HEK293 (cell line): ENCODE measurements around the gene C11orf98.

Source experiments
- ATF2 ChIP-seq: fragments of 450-650 bp; formaldehyde crosslinking; IDR thresholded peaks from 2 replicates; pipeline ENCODE4 v1.5.1; 2016; ENCODE audit warnings: missing biosample characterization, missing genetic modification characterization, low read depth
- CTCF ChIP-seq: fragments of 450-650 bp; formaldehyde crosslinking; IDR thresholded peaks from 2 replicates; pipeline ENCODE4 v1.5.1; 2016; ENCODE audit warnings: missing biosample characterization, missing genetic modification characterization
- KLF16 ChIP-seq: fragments of 450-650 bp; formaldehyde crosslinking; IDR thresholded peaks from 2 replicates; pipeline ENCODE4 v1.5.1; 2017; ENCODE audit warnings: missing biosample characterization, missing genetic modification characterization
- REPIN1 ChIP-seq: fragments of 450-650 bp; formaldehyde crosslinking; IDR thresholded peaks from 2 replicates; pipeline ENCODE4 v1.5.1; 2017; ENCODE audit warnings: missing biosample characterization, missing genetic modification characterization, low read depth
- ZFP69B ChIP-seq: fragments of 450-650 bp; formaldehyde crosslinking; IDR thresholded peaks from 2 replicates; pipeline ENCODE4 v1.5.1; 2016; ENCODE audit warnings: missing biosample characterization, missing genetic modification characterization
- ZNF202 ChIP-seq: fragments of 450-650 bp; formaldehyde crosslinking; IDR thresholded peaks from 2 replicates; pipeline ENCODE4 v1.5.1; 2016; ENCODE audit warnings: missing biosample characterization, missing genetic modification characterization, borderline replicate concordance
- TF ChIP-seq, protein P1 (sequence below): fragments of 450-650 bp; formaldehyde crosslinking; IDR thresholded peaks from 2 replicates; pipeline ENCODE4 v1.5.1; 2016; ENCODE audit warnings: missing biosample characterization, missing genetic modification characterization

GRCh38 chr11:62708392-62708791 lies 43.4 kb upstream of the C11orf98 start:
- TF ChIP-seq ZFP69B (tag by site-specific recombination): no peak
- TF ChIP-seq CTCF (tag by site-specific recombination): no peak
- no peak for TF ChIP-seq ATF2 (tag by site-specific recombination)
- TF ChIP-seq ZNF202 (tag by site-specific recombination): no peak
- no peak for TF ChIP-seq KLF16 (tag by site-specific recombination)
- no peak for TF ChIP-seq REPIN1 (tag by site-specific recombination)
- TF ChIP-seq, protein P1, sequence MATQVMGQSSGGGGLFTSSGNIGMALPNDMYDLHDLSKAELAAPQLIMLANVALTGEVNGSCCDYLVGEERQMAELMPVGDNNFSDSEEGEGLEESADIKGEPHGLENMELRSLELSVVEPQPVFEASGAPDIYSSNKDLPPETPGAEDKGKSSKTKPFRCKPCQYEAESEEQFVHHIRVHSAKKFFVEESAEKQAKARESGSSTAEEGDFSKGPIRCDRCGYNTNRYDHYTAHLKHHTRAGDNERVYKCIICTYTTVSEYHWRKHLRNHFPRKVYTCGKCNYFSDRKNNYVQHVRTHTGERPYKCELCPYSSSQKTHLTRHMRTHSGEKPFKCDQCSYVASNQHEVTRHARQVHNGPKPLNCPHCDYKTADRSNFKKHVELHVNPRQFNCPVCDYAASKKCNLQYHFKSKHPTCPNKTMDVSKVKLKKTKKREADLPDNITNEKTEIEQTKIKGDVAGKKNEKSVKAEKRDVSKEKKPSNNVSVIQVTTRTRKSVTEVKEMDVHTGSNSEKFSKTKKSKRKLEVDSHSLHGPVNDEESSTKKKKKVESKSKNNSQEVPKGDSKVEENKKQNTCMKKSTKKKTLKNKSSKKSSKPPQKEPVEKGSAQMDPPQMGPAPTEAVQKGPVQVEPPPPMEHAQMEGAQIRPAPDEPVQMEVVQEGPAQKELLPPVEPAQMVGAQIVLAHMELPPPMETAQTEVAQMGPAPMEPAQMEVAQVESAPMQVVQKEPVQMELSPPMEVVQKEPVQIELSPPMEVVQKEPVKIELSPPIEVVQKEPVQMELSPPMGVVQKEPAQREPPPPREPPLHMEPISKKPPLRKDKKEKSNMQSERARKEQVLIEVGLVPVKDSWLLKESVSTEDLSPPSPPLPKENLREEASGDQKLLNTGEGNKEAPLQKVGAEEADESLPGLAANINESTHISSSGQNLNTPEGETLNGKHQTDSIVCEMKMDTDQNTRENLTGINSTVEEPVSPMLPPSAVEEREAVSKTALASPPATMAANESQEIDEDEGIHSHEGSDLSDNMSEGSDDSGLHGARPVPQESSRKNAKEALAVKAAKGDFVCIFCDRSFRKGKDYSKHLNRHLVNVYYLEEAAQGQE (tag by site-specific recombination): no peak
